NCI-H187 (cell line): ENCODE results near the gene NFAT5.
"Not testable (repeated sequence)": the region's sequence is repeated elsewhere in the genome, so short reads cannot be mapped to it uniquely, and the experiment has no call there.

Source experiments
- DNase-seq, 2 experiments: peaks; one replicate each; lab custom pipeline; 2025; lab: John Stamatoyannopoulos, UW

The NFAT5 gene

GRCh38 chr16:69555437-69555836 is 10.3 kb upstream of the NFAT5 start:
- no peak for DNase-seq

GRCh38 chr16:69555867-69556266 is 9.9 kb upstream of the NFAT5 start:
- DNase-seq: no peak

GRCh38 chr16:69559164-69559563 is 6.6 kb upstream of the NFAT5 start:
- no peak for DNase-seq

- DNase-seq: not testable (repeated sequence)
Measured at GRCh38 chr16:69561367-69561766, 4.4 kb upstream of the NFAT5 start.

- no peak for DNase-seq
Measured at GRCh38 chr16:69561901-69562300, 3.9 kb upstream of the NFAT5 start.

- no peak for DNase-seq
Measured at GRCh38 chr16:69562813-69563212, 3.0 kb upstream of the NFAT5 start.

GRCh38 chr16:69563605-69564580 is 1.9 kb upstream of the NFAT5 start:
- no peak for DNase-seq

GRCh38 chr16:69564845-69565670 is 708 bp upstream of the NFAT5 start:
- no peak for DNase-seq

GRCh38 chr16:69566240-69566980 is 644 bp downstream of the NFAT5 start:
- DNase-seq: no peak

- no peak for DNase-seq
Measured at GRCh38 chr16:69566981-69567680, 1.4 kb downstream of the NFAT5 start.

- no peak for DNase-seq
Measured at GRCh38 chr16:69568676-69569075, 2.9 kb downstream of the NFAT5 start.

- not testable (repeated sequence) for DNase-seq
Measured at GRCh38 chr16:69578771-69579170, 13.0 kb downstream of the NFAT5 start.

- no peak for DNase-seq
Measured at GRCh38 chr16:69579783-69580481, 14.2 kb downstream of the NFAT5 start.

- DNase-seq: no peak
Measured at GRCh38 chr16:69581297-69581696, 15.5 kb downstream of the NFAT5 start.

GRCh38 chr16:69584493-69584892 is 18.7 kb downstream of the NFAT5 start:
- DNase-seq: not testable (repeated sequence)

GRCh38 chr16:69589434-69590269 is 23.9 kb downstream of the NFAT5 start:
- DNase-seq: no peak

- no peak for DNase-seq
Measured at GRCh38 chr16:69590590-69590989, 24.8 kb downstream of the NFAT5 start.

- DNase-seq: no peak
Measured at GRCh38 chr16:69593751-69594255, 28.0 kb downstream of the NFAT5 start.

GRCh38 chr16:69595127-69596036 is 29.6 kb downstream of the NFAT5 start:
- no peak for DNase-seq
